Type B pancreatic cell (in vitro differentiated cells): ENCODE measurements around the gene TMEM198. TPM values are rescaled to one million over a fixed set of nuclear protein-coding genes. Genes with fewer than 3 reads are reported as not detected.
A peak's percentile ranks its signal among the peaks of the same experiment; 100 is the strongest.

ENCODE experiments used
- DNase-seq: peaks from one replicate; pipeline ENCODE4 v3.0.0; 2021; ENCODE audit warnings: mixed read lengths; ENCODE audit not compliant: unreplicated experiment; ENCODE audit errors: extremely low spot score
- H3K27ac Mint-ChIP-seq: 2 replicates; pipeline ENCODE4 v1.8.0; 2021; ENCODE audit warnings: mild to moderate bottlenecking, mixed read lengths
- H3K27me3 Mint-ChIP-seq: 2 replicates; pipeline ENCODE4 v1.8.0; 2021; ENCODE audit warnings: mixed read lengths
- H3K36me3 Mint-ChIP-seq: 2 replicates; pipeline ENCODE4 v1.8.0; 2021; ENCODE audit warnings: mixed read lengths
- H3K4me1 Mint-ChIP-seq: one replicate; pipeline ENCODE4 v1.8.0; 2021; ENCODE audit warnings: mixed read lengths; ENCODE audit not compliant: unreplicated experiment
- H3K4me3 Mint-ChIP-seq: 2 replicates; pipeline ENCODE4 v1.8.0; 2021; ENCODE audit warnings: mild to moderate bottlenecking, mixed read lengths
- H3K9me3 Mint-ChIP-seq: 2 replicates; pipeline ENCODE4 v1.8.0; 2021; ENCODE audit warnings: mixed read lengths
- CTCF ChIP-seq: fragments of 200-600 bp; sonication (generic); conservative IDR thresholded peaks from 2 replicates; pipeline ENCODE4 v1.5.0; 2021; ENCODE audit warnings: antibody characterized with exemption, mild to moderate bottlenecking
- total RNA-seq: library from RNA; stranded (reverse); gene quantifications from 2 replicates; pipeline ENCODE4 v1.2.1, GENCODE V29; 2021; ENCODE audit warnings: low replicate concordance

Gene TMEM198
- total RNA-seq, 1 donor from 2014 or later: 7.8 TPM

- Mint-ChIP-seq H3K9me3 (no peaks in the 10 kb centered on the region), H3K36me3 (no peaks in the 10 kb centered on the region), H3K4me1 (peaks cover 41% of the 10 kb centered on the region), H3K27ac (no peak overlapping the region), H3K4me3 (peak overlapping the region; percentile 17), H3K27me3 (peaks cover 62% of the 10 kb centered on the region)
- TF ChIP-seq CTCF: no peak
- no peak for DNase-seq
These were observed 32.1 kb upstream of the TMEM198 start for GRCh38 chr2:219511547-219512325.

- Mint-ChIP-seq H3K27me3 (peaks cover 70% of the 10 kb centered on the region), H3K36me3 (no peaks in the 10 kb centered on the region), H3K9me3 (no peaks in the 10 kb centered on the region), H3K27ac (no peak overlapping the region), H3K4me3 (peak overlapping the region; percentile 76), H3K4me1 (peaks cover 46% of the 10 kb centered on the region)
- no peak for DNase-seq
- TF ChIP-seq CTCF: no peak
These were observed 31.2 kb upstream of the TMEM198 start for GRCh38 chr2:219512524-219513216.

- peaks cover 81% of the 10 kb centered on the region for H3K27me3 Mint-ChIP-seq
- H3K4me1 Mint-ChIP-seq: peaks cover 53% of the 10 kb centered on the region
These were observed 30.0 kb upstream of the TMEM198 start for GRCh38 chr2:219513787-219514186.

GRCh38 chr2:219514196-219514761 is 29.5 kb upstream of the TMEM198 start, which contains the start of gene ASIC4:
Gene ASIC4 (plus strand): TSS chr2:219514482. CDS start chr2:219514725, 243 bp downstream.
- Mint-ChIP-seq H3K27me3 (peaks cover 83% of the 10 kb centered on the region), H3K27ac (peak within 1 kb of the TSS; percentile 39), H3K9me3 (no peaks in the 10 kb centered on the region), H3K36me3 (no peaks in the 10 kb centered on the region), H3K4me3 (peak within 1 kb of the TSS; percentile 76), H3K4me1 (peaks cover 56% of the 10 kb centered on the region)
- no peak for TF ChIP-seq CTCF
- DNase-seq: no peak

More at GRCh38 chr2:219513787-219514186, 30.0 kb upstream of the TMEM198 start:
- Mint-ChIP-seq H3K4me3 (peak overlapping the region; percentile 76), H3K27ac (peak overlapping the region; percentile 39), H3K9me3 (no peaks in the 10 kb centered on the region), H3K36me3 (no peaks in the 10 kb centered on the region)
- no peak for DNase-seq
- no peak for TF ChIP-seq CTCF

GRCh38 chr2:219514836-219515235 is 29.0 kb upstream of the TMEM198 start:
- Mint-ChIP-seq H3K36me3 (no peaks in the 10 kb centered on the region), H3K4me3 (no peak overlapping the region), H3K27me3 (peaks cover 81% of the 10 kb centered on the region), H3K27ac (no peak overlapping the region), H3K9me3 (no peaks in the 10 kb centered on the region), H3K4me1 (peaks cover 54% of the 10 kb centered on the region)
- no peak for DNase-seq
- no peak for TF ChIP-seq CTCF
